PC-9 (cell line): ENCODE data around the gene CDC40.

Experiments
- CTCF ChIP-seq: fragments of 200-600 bp; sonication (generic); conservative IDR thresholded peaks from 2 replicates; pipeline ENCODE4 v1.6.1; 2017; ENCODE audit warnings: mixed run types, antibody characterized with exemption, mild to moderate bottlenecking, moderate library complexity
- EZH2 ChIP-seq: fragments of 200-600 bp; sonication (generic); IDR thresholded peaks from 2 replicates; pipeline ENCODE4 v1.8.0; 2017; ENCODE audit warnings: antibody characterized with exemption, low read depth

DNA sequence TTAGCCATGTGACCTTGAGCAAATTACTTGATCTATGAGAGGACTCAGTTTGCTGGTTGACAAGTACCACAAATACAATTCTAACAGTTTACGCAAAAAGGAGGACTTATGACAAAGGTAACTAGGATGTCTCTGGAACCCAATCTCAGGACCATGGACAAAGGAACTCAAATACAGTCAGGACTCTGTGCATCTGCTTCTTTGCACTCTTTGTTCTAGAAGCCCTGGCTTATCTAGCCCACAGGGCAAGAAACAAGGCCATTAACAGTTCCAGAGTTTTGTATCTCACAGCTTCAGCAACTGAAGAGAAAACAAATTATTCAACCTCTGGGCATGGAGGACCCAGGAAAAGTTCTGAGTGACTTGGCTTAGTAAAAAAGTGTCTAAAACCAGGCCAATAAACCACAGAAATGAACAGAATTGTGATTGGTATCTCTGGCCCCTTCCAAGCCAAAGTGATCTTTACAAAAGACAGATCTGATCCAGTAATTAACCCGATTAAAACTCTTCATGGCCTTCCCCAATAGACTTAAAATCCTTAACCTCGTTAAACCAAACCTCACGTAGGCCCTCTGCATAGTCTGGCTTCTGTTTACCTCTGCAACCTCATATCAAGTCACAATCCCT is 6.6 kb upstream of the CDC40 start:
- TF ChIP-seq CTCF (no peak), EZH2 (no peak)
